Endodermal cell (in vitro differentiated cells): ENCODE results near the gene NTPCR. TPM values are rescaled to one million over a fixed set of nuclear protein-coding genes. Genes with fewer than 3 reads are reported as not detected.

Experiments used
- DNase-seq: peaks from one replicate; pipeline ENCODE4 v3.0.0-alpha.2; 2017
- H3K27ac ChIP-seq: 2 replicates; pipeline ENCODE4 v1.5.1; 2013; ENCODE audit warnings: mild to moderate bottlenecking, low read depth, low read length, moderate library complexity
- H3K27me3 ChIP-seq: 2 replicates; pipeline ENCODE4 v1.6.1; 2013; ENCODE audit warnings: mild to moderate bottlenecking, low read length, moderate library complexity; ENCODE audit not compliant: insufficient read depth, control insufficient read depth, poor library complexity, severe bottlenecking
- H3K36me3 ChIP-seq: 2 replicates; pipeline ENCODE4 v1.7.0; 2013; ENCODE audit warnings: mild to moderate bottlenecking, low read length, moderate library complexity; ENCODE audit not compliant: control insufficient read depth, insufficient read depth
- H3K4me1 ChIP-seq: one replicate; pipeline ENCODE4 v1.7.0; 2013; ENCODE audit warnings: low read length; ENCODE audit not compliant: control insufficient read depth, insufficient read depth
- H3K4me3 ChIP-seq: 2 replicates; pipeline ENCODE4 v1.5.1; 2013; ENCODE audit warnings: mild to moderate bottlenecking, low read length, moderate library complexity
- H3K9ac ChIP-seq: 2 replicates; pipeline ENCODE4 v1.6.1; 2013; ENCODE audit warnings: mild to moderate bottlenecking, low read length, moderate library complexity; ENCODE audit not compliant: poor library complexity, severe bottlenecking; ENCODE audit errors: extremely low read depth
- H3K9me3 ChIP-seq: 2 replicates; pipeline ENCODE4 v1.6.1; 2013; ENCODE audit warnings: mild to moderate bottlenecking, low read length, moderate library complexity; ENCODE audit not compliant: control insufficient read depth
- H3K27ac Mint-ChIP-seq: 2 replicates; pipeline ENCODE4 v1.8.0; 2020; ENCODE audit warnings: mixed read lengths
- H3K27me3 Mint-ChIP-seq: 2 replicates; pipeline ENCODE4 v1.8.0; 2021; ENCODE audit warnings: mild to moderate bottlenecking, mixed read lengths; ENCODE audit not compliant: insufficient read depth
- H3K36me3 Mint-ChIP-seq: 2 replicates; pipeline ENCODE4 v1.8.0; 2020; ENCODE audit warnings: low read depth, mixed read lengths
- H3K4me1 Mint-ChIP-seq: 2 replicates; pipeline ENCODE4 v1.8.0; 2020; ENCODE audit warnings: mixed read lengths
- H3K4me3 Mint-ChIP-seq: 2 replicates; pipeline ENCODE4 v1.8.0; 2020; ENCODE audit warnings: mild to moderate bottlenecking, moderate library complexity, mixed read lengths
- H3K9me3 Mint-ChIP-seq: 2 replicates; pipeline ENCODE4 v1.8.0; 2020; ENCODE audit warnings: mild to moderate bottlenecking, mixed read lengths
- CTCF ChIP-seq: fragments of 200-600 bp; sonication (generic); conservative IDR thresholded peaks from 2 replicates; pipeline ENCODE4 v1.5.0; 2021; ENCODE audit warnings: antibody characterized with exemption, mild to moderate bottlenecking
- WGBS, 2 experiments: methylation state at CpG; one replicate each; pipeline versions ENCODE4 v1.1.5 to v1.1.7; 2013; ENCODE audit warnings: missing lambda C conversion rate in 2 of 2, mixed read lengths in 1 of 2; ENCODE audit not compliant: insufficient coverage in 1 of 2, insufficient read length in 1 of 2; 5-methylcytosine and 5-hydroxymethylcytosine counted together
- total RNA-seq, 2 donors: library from RNA; stranded (reverse); fragmentation: NEBNext Ultra II Directional in 1 of 2; extraction: Animal tissue kit (Norgen Biotek cat#: 25700) in 1 of 2; gene quantifications; 2 replicates in 1 of 2; 3 replicates in 1 of 2; pipeline ENCODE4 v1.2.1, GENCODE V29; 2021

Gene NTPCR
- total RNA-seq, 2 donors from 2014 or later: 30.9 to 43.3 TPM

GRCh38 chr1:233033361-233033760 lies 83.0 kb downstream of the NTPCR start:
- no peaks in the 10 kb centered on the region for H3K9me3 Mint-ChIP-seq
- Histone ChIP-seq H3K9me3 (no peaks in the 10 kb centered on the region), H3K27ac (no peak overlapping the region), H3K36me3 (no peaks in the 10 kb centered on the region), H3K4me1 (peaks cover 8% of the 10 kb centered on the region), H3K27me3 (peaks cover 34% of the 10 kb centered on the region), H3K9ac (no peak overlapping the region), H3K4me3 (no peak overlapping the region)
- H3K4me1 Mint-ChIP-seq: peaks cover 39% of the 10 kb centered on the region
- peaks cover 31% of the 10 kb centered on the region for H3K27me3 Mint-ChIP-seq
- TF ChIP-seq CTCF: no peak
- H3K36me3 Mint-ChIP-seq: peaks cover 5% of the 10 kb centered on the region
- WGBS, 2 experiments: 95 to 99% methylated on average over 3 of the region's 3 CpGs
- H3K4me3 Mint-ChIP-seq: no peak overlapping the region
- H3K27ac Mint-ChIP-seq: no peak overlapping the region
- DNase-seq: no peak

Other genes with a start within 250 kb of the NTPCR start
- 1 to 10 TPM; 2.9 to 3.9 TPM for gene MAP10, start 145.2 kb upstream of the NTPCR start, total RNA-seq